GM21786 (cell line): ENCODE data around the gene UBAP2.

Source experiments
- ATAC-seq: cut with Tn5 transposase; IDR thresholded peaks from one replicate; pipeline ENCODE4 v1.9.1; 2021; ENCODE audit not compliant: unreplicated experiment

The UBAP2 gene, protein sequence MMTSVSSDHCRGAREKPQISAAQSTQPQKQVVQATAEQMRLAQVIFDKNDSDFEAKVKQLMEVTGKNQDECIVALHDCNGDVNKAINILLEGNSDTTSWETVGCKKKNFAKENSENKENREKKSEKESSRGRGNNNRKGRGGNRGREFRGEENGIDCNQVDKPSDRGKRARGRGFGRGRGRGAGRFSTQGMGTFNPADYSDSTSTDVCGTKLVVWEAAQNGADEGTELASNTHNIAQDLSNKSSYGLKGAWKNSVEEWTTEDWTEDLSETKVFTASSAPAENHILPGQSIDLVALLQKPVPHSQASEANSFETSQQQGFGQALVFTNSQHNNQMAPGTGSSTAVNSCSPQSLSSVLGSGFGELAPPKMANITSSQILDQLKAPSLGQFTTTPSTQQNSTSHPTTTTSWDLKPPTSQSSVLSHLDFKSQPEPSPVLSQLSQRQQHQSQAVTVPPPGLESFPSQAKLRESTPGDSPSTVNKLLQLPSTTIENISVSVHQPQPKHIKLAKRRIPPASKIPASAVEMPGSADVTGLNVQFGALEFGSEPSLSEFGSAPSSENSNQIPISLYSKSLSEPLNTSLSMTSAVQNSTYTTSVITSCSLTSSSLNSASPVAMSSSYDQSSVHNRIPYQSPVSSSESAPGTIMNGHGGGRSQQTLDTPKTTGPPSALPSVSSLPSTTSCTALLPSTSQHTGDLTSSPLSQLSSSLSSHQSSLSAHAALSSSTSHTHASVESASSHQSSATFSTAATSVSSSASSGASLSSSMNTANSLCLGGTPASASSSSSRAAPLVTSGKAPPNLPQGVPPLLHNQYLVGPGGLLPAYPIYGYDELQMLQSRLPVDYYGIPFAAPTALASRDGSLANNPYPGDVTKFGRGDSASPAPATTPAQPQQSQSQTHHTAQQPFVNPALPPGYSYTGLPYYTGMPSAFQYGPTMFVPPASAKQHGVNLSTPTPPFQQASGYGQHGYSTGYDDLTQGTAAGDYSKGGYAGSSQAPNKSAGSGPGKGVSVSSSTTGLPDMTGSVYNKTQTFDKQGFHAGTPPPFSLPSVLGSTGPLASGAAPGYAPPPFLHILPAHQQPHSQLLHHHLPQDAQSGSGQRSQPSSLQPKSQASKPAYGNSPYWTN

DNA sequence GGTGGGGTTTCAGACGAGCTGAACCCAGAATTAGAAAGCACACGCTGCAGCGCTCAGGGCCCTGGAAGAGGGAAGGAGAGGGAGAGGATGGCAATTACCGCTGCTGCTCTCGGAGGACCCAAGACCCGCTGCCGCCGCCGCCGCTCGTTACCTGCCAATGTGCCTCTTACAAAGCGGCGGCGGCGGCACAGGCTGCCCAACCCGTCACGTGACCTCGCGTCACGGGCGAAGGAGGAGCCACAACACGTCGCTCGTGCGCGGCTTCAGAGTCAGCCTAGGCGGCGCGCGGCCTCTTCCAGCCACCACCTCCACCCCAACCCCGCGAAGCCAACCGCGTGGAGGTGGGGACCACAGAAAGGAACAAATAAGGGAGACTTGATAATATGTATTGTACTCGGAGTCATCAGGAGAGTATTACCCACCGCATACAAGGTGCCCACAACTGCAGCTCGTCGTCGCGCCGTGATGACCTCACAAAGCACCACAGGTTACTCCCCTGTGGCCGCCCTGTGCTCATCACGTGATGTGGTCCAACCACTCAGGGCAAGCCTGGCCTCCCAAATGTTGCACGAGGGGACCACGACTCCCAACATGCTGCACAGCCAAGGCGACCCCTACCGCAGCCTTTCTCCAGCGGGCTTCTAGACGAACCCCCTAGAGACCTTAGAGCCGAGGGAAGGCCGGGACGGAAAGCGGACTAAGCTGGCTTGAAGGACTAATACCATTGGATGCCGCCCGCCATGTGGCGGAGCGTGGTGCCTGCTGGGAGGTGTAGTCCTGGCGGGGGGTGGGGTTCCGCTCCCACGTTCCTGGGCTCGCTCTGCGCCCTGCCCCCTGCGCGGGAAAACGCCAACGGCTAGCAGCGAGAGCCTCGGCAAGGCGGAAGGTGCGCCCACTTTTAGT, at the start of gene UBAP2:
Gene UBAP2 (minus strand): TSS at position 161 of the 903 bp plus-strand sequence. CDS start 31,739 bp downstream, outside the sequence.
- ATAC-seq, result peak; percentile 70

DNA sequence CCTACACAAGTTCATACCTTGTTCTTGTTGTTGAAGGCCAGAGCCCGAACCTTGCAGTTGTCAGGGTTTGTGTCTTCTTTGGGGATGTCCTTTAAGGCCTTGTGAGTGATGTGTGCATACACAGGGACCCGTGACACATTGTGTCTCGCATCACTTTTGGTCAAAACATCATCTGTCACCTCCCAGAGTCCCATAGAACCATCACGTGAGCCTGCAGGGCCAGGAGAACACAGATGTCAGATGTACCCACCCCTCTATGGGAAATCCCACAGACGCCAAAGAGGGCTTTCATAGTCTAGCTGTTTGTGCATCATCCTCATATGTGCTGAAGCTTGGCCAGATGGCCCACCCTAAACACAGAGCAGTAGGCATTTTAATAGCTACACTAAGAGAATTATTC, 49.6 kb upstream of the UBAP2 start:
- ATAC-seq, result no peak

DNA sequence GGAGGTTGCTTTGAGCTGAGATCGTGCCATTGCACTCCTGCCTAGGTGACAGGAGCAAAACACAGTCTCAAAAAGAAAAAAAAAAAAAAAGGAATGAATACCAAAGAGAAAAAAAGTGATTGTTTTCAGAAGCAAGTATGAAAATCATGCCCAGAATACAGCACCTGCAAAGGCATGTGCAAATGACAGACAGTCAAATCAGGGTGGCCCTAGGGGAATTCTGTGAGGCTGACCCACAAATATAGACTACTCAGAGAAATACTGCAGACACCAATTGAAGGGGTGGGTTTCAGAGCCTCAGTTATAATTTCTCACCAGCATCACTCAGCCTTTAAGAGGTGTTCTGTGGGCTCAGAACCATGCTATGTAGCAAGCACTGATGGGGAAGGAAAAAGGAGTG, 49.2 kb upstream of the UBAP2 start:
- ATAC-seq, result no peak

GRCh38 chr9:34096751-34097150, 48.1 kb upstream of the UBAP2 start:
- no peak for ATAC-seq

DNA sequence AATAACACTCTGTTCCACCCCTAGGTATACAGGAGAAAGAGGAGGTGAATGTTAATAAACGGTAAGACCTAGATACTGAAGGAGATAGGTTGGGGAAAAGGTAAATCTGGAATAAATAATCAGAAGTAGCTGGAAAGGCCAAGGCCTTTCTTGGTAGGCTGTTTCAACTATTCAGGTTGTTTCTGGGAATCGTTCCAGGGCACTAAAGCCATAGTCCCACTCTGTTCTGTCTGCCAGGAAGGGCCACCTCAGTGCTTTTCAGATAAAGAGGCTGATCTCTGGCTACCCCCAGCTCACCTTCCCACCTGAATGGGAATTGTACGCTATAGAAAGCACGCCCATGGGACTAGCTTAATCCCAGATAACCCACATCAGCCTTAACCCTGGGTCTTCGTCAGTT, 44.9 kb upstream of the UBAP2 start:
- no peak for ATAC-seq

GRCh38 chr9:34089311-34089710, 40.6 kb upstream of the UBAP2 start:
- no peak for ATAC-seq

DNA sequence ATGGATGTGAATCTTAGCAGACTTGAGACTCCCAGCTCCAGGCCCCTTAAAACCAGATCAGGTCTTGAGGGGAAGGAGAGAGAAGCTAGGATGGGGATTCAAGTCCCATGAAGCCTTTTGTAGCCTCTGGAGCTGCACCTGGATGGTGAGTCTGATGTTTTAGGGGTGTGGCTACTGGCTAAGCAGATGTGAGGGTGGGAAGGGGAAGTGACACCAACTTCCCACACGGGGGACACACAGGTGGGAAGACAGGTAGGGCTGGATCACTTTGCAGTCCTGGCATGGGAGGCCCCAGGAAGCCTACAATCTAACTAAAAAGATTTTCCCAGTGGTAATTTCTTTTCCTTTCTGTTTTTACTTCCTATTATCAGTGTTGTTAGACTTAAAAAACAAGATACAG, 38.7 kb upstream of the UBAP2 start:
- ATAC-seq, result no peak

DNA sequence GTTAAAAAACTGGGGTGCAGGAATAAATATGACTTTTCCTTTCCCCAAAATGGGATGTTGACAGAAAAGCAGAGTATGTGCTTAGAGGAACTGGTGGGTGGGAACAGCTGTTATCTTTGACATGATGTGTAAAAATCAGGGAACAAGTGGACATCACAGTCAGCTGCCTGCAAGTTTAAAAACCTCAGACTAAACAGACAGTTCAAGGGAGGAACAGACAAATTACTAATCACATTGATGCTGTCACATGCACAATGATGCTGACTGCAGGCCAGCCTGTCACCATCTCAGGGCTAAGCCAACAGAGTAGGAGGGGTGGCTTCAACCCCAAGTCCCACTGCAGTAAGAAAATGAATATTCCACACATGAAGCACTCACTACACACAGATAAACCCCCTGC, 38.2 kb upstream of the UBAP2 start:
- no peak for ATAC-seq

DNA sequence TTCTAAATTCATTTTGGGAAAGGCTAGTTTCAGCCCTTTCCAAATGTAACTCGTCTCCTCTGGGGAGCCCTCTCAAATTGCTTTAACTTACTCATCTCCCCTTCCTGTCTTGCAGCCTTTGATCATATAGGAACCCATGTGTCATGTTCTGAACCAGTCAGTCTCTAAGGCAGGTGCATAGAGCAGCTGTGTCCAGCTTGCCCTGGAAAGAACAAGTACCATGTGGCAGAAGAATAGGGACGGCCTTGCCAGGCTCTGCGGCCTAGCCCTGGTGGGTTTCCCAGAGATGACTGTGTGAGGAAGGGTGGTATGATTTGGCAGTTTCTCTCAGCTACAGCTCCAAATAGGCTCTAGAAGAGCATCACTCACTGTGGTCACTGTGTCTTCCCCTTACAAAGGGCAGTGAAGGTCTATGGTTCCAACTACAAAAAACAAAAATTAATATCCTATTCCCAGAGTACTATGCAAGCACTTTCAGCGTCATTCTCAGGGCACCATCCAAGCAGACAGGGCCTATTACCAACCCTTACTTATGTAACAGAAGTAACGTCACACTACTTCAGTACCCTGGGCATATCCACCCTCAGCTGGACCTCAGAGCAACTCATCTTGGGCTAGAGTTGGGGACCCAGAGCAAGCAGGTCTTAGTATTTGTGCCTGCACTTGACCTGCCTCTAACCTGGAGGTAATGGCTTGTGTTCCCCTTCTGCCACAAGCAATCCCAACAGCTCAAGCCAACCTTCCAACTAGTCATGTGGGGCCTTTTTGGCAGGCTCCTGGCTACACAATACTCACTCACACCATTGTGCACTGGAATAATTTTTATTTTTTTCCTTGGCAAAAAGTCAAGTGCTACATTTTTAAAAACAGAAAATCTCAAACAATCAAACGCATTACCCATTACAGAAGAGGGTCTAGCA, 37.2 kb upstream of the UBAP2 start:
- ATAC-seq, result no peak

DNA sequence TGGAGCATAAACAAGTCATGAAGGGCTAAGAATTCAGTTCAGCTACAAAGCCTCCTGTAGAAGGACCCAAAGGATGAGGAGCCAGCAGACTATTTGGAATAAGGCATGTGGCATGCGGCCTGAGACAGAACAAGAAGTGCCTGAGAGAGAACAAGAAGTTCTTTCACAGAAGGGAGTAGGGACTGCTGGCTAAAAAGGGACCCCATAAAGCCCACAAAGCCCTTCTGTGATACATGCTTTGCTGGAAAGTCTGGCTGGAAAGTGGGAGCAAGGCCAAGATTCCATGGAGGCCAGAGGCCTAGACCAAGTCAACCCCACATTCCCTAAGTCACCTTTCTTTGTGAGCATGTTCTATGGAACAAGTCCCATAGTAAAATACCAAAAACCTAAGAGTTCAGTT, 35.9 kb upstream of the UBAP2 start:
- no peak for ATAC-seq

DNA sequence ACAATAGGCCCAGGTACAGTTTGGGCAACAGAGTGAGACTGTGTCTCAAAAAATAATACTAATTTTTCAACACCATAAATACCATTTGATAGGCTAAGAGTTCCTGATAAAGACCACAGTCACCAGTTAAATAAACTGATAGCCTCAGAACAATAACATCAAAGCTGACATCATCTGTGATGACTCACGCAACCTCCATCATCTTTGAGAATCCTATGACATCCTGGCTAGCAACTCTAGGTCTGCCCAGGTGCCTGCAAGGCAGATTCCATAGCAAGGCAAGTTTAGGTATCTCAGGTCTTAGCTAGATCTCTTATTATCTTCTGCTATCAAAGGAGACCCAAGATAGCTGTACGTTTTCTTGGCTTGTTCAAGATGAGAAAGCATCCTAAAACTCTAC, 30.5 kb upstream of the UBAP2 start:
- ATAC-seq, result no peak

DNA sequence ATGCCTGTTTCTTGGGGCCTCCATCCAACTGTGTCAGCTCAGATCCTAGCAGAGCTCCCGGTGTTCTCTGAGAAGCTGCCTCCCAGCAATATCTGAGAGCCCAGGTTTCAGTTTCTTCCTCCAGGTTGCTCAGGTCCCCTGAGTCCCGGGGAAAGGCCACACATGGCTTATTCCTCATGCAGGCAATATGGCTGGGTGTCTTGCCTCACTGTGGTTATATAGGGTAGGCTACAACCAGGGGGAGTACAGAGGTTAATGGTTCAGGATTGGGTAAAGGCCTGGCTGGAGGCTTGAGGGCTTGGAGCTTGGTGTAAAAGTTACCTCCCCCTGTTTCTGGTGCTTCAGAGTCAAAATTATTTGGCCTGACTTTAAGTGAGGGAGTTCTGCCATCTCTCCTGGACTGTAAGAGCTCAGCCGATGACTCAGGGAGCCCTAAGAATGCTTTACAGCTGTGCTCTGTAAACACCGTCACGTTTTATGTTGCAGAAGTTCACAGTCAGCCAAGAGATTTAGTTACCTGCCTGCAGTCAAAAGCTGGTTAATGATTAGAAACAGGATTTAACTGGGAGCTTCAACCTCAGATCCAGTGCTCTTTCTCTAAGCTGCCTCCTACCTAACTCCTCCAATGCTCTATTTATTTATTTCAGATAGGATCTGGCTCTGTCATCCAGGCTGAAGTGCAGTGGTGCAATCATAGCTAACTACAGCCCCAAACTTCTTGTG, 24.3 kb upstream of the UBAP2 start:
- no peak for ATAC-seq

- ATAC-seq, result no peak
These were observed 23.7 kb upstream of the UBAP2 start for GRCh38 chr9:34072410-34072809.

- ATAC-seq, result no peak
These were observed 22.1 kb upstream of the UBAP2 start for GRCh38 chr9:34070606-34071324.

DNA sequence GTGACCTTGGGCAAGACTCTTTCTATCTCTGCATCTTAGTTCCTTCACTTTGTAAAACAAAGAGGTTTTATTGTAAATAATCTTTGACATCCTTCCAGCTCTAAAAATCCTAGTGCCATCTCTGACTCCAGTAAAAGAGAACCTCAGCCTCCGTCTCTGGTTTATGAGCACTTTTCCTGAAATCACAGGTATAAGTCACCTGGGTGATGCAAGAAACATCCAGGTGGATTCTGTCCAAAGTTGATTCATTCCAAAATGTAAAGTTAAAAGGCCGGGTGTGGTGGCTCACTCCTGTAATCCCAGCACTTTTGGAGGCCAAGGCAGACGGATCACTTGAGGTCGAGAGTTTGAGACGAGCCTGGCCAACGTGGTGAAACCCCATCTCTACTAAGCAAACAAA, 21.1 kb upstream of the UBAP2 start:
- no peak for ATAC-seq

DNA sequence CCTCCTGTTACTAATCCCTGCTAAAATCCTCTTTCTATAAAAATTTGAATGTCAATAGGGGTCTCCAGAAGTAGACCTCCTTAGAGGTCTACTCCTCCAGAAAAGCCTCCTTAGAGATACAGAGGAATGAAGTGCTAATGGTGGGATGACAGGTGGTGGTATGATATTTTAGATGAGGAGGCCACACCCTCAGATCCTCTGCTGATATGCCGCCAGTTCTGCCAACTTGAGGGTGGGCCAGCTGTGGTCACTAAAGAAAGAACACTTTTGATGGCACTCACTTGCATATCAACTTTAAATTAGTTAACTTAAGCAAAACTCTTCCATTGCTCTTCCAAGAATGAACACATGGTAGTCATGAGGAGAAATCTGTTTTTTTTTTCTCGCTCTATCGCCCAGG, 16.9 kb upstream of the UBAP2 start:
- no peak for ATAC-seq

DNA sequence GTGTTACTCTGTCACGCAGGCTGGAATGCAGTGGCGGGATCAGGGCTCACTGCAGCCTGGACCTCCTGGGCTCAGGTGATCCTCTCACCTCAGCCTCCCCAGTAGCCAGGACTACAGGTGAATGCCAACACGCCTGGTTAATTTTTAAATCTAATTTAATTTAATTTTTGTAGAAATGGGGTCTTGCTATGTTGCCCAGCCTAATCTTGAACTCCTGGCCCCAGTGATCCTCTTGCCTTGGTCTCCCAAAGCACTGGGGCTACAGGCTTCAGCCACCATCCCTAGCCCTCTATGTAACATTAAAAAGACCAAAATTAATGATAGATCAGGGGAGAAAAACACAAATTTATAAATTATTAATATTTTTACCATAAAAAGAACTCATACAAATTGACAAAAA, 11.3 kb upstream of the UBAP2 start:
- no peak for ATAC-seq

DNA sequence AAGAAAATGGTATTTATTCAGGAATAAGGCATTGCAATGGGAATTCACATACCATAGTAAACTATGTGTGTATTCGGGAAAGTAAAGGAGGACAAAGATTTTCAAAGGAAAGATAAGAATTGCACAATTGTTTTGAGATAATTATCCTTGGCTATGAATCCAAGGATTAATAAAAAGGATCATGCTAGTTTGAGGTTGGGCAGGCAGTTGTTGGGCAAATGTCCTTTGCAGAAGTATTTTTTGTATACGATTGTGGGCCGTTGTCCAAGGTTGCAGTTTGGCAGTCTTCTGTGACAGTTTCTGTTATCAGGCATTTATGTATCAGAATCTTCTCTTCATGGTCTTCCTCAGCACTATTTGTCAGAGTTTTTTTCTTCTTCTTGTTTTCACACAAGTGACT, 10.6 kb upstream of the UBAP2 start:
- no peak for ATAC-seq
